GM18498 (cell line): ENCODE data around the gene ERG28.
"Not testable (repeated sequence)": the region's sequence is repeated elsewhere in the genome, so short reads cannot be mapped to it uniquely, and the experiment has no call there.

ENCODE experiments used
- ATAC-seq: cut with Tn5 transposase; IDR thresholded peaks from one replicate; pipeline ENCODE4 v1.9.1; 2021; ENCODE audit warnings: mild to moderate bottlenecking, moderate library complexity; ENCODE audit not compliant: unreplicated experiment

ERG28 gene

GRCh38 chr14:75626863-75627262, 33.8 kb downstream of the ERG28 start:
- ATAC-seq, result no peak

- ATAC-seq, result no peak
Measured at GRCh38 chr14:75626396-75626795, 34.3 kb downstream of the ERG28 start.

GRCh38 chr14:75625034-75625433, 35.6 kb downstream of the ERG28 start:
- ATAC-seq, result no peak

- no peak for ATAC-seq
Measured at GRCh38 chr14:75619548-75619947, 41.1 kb downstream of the ERG28 start.

- no peak for ATAC-seq
Measured at GRCh38 chr14:75615200-75615599, 45.5 kb downstream of the ERG28 start.

- no peak for ATAC-seq
Measured at GRCh38 chr14:75614179-75614578, 46.5 kb downstream of the ERG28 start.

GRCh38 chr14:75612157-75612556, 48.5 kb downstream of the ERG28 start:
- no peak for ATAC-seq

GRCh38 chr14:75610834-75611233, 49.8 kb downstream of the ERG28 start:
- no peak for ATAC-seq

- no peak for ATAC-seq
Measured at GRCh38 chr14:75609606-75610475, 50.8 kb downstream of the ERG28 start.

GRCh38 chr14:75609116-75609515, 51.6 kb downstream of the ERG28 start:
- no peak for ATAC-seq

- ATAC-seq, result no peak
Measured at GRCh38 chr14:75607842-75608640, 52.6 kb downstream of the ERG28 start.

GRCh38 chr14:75607044-75607443, 53.6 kb downstream of the ERG28 start:
- ATAC-seq, result no peak

- no peak for ATAC-seq
Measured at GRCh38 chr14:75605916-75606315, 54.8 kb downstream of the ERG28 start.

GRCh38 chr14:75604979-75605851, 55.5 kb downstream of the ERG28 start:
- ATAC-seq, result no peak

- no peak for ATAC-seq
Measured at GRCh38 chr14:75602503-75602902, 58.2 kb downstream of the ERG28 start.

GRCh38 chr14:75601061-75601460, 59.6 kb downstream of the ERG28 start:
- not testable (repeated sequence) for ATAC-seq

GRCh38 chr14:75600100-75600499, 60.6 kb downstream of the ERG28 start:
- ATAC-seq, result not testable (repeated sequence)
